HG03342 (cell line): ENCODE results near the gene SLC25A44.
A peak's percentile ranks its signal among the peaks of the same experiment; 100 is the strongest.
"Not testable (repeated sequence)": the region's sequence is repeated elsewhere in the genome, so short reads cannot be mapped to it uniquely, and the experiment has no call there.

Experiments
- ATAC-seq: cut with Tn5 transposase; IDR thresholded peaks from one replicate; pipeline ENCODE4 v1.9.1; 2021; ENCODE audit warnings: mild to moderate bottlenecking, moderate library complexity; ENCODE audit not compliant: unreplicated experiment

Gene SLC25A44

DNA sequence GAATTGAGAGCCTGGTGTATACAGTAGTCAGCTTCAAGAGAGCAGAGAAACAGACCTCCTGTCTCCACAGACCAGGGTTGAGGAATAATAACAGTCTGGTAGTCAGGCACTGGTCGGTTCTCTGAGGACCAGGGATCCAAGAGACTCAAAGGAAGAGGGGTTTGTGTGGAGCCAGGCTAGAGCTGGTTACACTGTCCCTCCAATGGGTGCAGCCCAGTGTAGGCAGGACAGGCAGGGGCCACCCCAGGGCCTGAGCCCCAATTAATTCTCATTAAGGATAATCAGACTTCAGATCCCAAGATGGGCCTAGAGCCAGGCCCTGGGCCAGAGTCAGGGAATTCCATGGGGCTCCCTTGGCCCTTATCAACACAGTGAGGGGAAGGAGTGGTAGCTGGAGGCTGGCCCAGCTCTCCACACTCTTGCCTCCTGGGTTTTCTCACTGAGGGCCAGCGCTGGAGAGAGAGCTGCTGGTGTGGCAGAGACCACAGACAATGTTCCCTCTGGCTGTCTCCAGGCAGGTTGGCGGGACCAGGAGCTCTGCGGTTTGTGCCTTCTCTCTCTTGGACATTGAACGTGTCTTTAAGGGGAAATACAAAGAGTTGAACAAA lies 31.4 kb upstream of the SLC25A44 start:
- no peak for ATAC-seq

- no peak for ATAC-seq
These were observed 30.2 kb upstream of the SLC25A44 start for GRCh38 chr1:156163712-156164111.

- ATAC-seq, result no peak
These were observed 29.6 kb upstream of the SLC25A44 start for GRCh38 chr1:156164125-156164831.

- ATAC-seq, result no peak
These were observed 28.8 kb upstream of the SLC25A44 start for GRCh38 chr1:156165083-156165482.

DNA sequence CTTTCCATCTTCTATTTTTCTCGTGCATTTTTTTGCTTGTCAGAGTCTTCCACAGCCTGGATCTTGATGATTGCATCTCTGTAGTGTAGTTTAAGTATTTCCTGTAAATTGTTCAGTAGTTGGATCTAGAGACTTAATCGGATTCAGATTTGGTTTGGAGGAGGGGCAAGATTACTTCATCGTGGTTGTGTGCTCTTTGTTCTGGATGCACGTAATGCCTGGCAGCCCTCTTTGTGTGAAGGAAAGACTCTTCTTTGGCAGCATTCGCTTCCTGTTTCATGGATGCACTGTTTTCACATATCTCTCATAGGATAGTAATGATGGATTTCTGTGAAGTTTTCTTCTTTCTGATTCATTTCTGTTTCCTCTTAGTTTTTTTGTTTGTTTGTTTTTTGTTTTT lies 26.4 kb upstream of the SLC25A44 start:
- no peak for ATAC-seq

GRCh38 chr1:156172696-156173470 lies 21.0 kb upstream of the SLC25A44 start:
- no peak for ATAC-seq

- no peak for ATAC-seq
These were observed 17.2 kb upstream of the SLC25A44 start for GRCh38 chr1:156176610-156177210.

GRCh38 chr1:156177919-156178654 lies 15.8 kb upstream of the SLC25A44 start:
- no peak for ATAC-seq

DNA sequence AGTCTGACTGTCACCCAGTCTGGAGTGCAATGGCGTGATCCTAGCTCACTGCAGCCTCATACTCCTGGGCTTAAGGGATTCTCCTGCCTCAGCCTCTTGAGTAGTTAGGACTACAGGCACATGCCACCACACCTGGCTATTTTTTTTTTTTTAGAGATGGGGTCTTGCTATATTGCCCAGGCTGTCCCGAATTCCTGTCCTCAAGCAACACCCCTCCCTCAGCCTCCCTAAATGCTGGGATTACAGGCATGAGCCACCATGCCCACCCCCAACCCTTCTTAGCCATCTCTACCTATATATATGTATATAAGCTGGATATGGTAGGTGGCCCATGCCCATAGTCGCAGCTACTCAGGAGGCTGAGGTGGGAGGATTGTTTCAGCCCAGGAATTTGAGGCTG lies 13.4 kb upstream of the SLC25A44 start:
- no peak for ATAC-seq

GRCh38 chr1:156181391-156181924 lies 12.4 kb upstream of the SLC25A44 start:
- ATAC-seq, result not testable (repeated sequence)

DNA sequence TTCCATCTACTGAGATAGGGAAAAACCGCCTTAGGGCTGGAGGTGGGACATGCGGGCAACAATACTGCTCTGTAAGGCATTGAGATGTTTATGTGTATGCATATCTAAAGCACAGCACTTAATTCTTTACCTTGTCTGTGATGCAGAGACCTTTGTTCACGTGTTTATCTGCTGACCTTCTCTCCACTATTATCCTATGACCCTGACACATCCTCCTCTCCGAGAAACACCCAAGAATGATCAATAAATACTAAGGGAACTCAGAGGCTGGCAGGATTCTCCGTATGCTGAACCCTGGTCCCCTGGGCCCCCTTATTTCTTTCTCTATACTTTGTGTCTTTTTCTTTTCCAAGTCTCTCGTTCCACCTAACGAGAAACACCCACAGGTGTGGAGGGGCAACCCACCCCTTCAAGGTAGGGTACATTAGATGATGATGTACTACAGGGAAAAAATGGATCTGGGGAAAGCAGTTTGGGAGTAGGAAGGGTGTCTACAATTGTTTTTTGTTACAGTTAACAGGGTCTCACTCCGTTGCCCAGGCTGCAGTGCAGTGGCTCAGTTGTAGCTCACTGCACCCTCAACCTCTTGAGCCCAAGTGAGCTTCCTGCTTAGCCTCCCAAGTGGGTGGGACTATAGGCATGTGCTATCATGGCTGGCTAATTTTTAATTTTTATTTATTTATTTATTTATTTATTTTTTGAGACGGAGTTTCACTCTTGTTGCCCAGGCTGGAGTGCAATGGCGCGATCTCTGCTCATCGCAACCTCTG lies 11.7 kb upstream of the SLC25A44 start:
- not testable (repeated sequence) for ATAC-seq

DNA sequence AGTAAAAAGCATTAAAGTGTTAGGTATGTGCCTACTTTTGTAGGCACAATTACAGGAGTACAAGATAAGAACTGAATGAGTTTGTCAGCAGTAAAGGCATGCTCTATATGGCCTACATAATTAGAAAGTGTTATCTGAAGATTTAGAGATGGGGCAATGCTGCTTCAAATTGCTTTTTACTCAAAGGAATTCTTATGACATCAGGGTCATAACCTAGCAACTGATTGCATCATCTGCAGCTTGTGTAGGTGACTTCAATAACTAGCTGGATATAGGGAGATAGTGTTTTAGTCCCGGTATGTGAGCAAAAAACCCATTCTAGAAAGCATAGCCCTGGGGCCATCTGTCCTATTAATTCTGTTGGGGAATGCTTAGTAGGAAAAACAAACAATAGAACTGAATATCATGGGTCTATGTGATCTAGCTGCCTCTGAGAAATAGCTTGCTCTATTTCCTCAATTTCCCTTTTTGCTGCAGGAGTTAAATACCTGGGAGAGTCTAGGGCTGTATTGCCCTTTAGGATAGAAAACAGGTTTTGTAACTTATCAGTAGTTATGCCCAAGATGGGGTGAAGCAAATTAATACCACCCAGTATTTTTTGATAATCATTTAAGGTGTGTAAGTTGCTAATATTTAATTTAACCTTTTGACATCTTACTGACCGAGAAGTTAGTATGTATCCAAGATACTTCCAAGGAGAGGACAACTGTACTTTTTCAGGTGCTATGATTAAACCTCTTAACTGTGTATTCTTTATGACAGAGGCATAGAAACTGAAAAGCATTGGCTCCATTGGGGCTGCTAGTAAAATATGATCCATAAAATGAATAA lies 7.3 kb upstream of the SLC25A44 start:
- ATAC-seq, result not testable (repeated sequence)

- not testable (repeated sequence) for ATAC-seq
These were observed 3.6 kb upstream of the SLC25A44 start for GRCh38 chr1:156190265-156190664.

DNA sequence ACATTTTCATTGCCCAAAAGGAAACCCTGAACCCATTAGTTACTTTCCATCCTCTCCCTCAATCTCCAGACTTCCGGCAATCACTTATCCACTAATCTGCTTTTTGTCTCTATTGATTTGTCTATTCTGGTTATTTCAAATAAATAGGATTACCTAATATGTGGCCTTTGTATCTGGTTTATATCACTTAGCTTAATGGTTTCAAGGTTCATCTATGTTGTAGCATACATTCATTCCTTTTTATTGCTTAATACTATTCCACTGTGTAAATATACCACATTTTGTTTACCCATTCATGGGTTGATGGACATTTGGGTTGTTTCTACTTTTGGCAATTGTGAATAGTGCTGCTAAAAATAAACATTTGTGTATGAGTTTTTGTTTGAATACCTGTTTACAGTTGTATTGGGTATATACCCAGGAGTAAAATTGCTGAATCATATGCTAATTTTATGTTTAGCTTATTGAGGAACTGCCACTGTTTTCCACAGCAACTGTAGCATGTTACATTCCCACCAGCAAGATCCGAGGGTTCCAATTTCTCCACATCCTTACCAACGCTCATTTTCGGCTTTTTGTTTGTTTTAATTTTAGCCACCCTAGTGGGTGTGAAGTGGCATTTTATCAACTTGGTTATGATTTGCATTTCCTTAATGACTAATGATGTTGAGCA lies 2.5 kb upstream of the SLC25A44 start:
- ATAC-seq, result no peak

DNA sequence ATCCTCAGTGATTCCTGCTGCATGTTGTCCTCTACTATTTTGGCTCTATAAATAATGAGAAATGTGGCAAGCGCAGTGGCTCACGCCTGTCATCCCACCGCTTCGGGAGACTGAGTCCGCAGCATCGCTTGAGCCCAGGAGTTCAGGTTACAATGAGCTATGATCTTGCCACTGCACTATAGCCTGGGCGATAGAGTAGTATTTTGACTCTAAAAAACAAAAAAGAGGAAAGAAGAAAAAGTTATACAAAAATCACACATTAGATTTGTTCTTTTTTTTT lies 756 bp upstream of the SLC25A44 start:
- ATAC-seq, result no peak

DNA sequence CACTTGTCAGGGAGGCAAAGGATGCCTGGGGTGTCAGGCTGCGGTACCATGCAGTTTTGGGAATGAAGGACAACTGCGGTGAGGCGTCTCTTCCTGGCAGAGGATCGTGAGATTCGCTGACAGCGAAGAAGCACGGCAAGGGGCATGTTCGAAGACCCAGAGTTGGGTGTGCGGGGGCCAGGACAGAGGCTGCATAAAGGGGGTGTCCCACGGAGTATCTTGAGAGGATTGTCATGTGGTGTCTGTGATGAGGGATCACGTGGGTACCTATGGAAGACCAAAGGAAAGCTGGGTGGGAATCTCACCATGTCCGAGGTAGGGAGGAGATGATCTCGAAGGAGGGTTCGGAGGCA lies 372 bp downstream of the SLC25A44 start:
- ATAC-seq, result peak; percentile 3

DNA sequence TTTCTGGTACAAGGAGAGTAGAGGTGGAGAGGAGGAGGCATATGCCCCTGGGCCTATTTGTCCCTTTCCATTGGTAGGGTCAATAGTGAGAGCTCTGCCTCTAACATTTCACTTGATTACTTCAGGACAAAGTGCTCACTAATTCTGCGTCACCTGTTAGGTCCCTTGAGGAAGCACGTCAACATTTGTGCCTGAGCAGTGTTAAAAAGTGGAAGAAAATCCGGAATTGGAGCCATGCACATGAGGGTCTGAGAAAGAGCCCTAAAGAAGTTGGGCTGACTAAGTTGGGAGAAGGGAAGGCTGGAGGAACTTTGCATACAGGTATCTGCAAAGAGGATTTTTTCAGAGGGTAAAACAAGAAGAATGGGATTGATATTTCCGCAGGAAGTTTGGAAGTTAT lies 1.9 kb downstream of the SLC25A44 start:
- no peak for ATAC-seq

- ATAC-seq, result no peak
These were observed 2.5 kb downstream of the SLC25A44 start for GRCh38 chr1:156196445-156196844.

DNA sequence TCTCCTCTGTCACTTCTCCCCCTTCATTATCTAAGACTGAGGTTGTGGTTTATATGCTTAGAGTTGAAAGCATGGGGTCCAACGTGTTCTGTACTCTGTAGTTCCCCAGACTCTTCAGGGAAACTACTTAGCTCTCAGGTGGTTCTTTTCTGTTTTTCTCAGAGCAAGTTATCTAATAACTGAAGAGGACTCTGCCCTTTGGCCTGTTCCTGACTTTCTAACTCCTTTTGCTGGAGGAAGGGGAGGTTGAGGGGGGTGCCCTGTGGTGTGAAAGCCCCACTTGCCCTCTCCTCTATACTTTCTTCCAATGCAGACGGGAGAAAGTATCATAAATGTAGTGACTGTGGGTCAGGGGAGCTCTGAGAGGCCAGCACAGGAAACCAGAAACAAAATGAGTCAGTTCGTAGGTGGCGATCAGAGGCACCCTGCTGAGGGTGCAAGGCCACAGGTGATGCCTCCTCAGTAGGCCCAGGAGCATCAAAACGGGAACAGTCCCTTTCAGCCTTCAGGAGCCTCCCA lies 5.0 kb downstream of the SLC25A44 start:
- ATAC-seq, result no peak
